ES-I3 (cell line): Measurements from ENCODE around the gene PDILT.

Experiments
- H3K36me3 ChIP-seq: 2 replicates; pipeline ENCODE4 v1.6.1; 2013; ENCODE audit warnings: mild to moderate bottlenecking, low read length, control low read depth, moderate library complexity; ENCODE audit not compliant: insufficient read depth
- H3K4me1 ChIP-seq: 2 replicates; pipeline ENCODE4 v1.6.1; 2013; ENCODE audit warnings: mild to moderate bottlenecking, control low read depth, low read length; ENCODE audit not compliant: insufficient read depth
- H3K9ac ChIP-seq: 2 replicates; pipeline ENCODE4 v1.6.1; 2013; ENCODE audit warnings: low read depth, mild to moderate bottlenecking, low read length, moderate library complexity
- H3K9me3 ChIP-seq: 2 replicates; pipeline ENCODE4 v1.6.1; 2013; ENCODE audit warnings: mild to moderate bottlenecking, low read length, moderate library complexity; ENCODE audit not compliant: control insufficient read depth, insufficient read depth

Gene PDILT

DNA sequence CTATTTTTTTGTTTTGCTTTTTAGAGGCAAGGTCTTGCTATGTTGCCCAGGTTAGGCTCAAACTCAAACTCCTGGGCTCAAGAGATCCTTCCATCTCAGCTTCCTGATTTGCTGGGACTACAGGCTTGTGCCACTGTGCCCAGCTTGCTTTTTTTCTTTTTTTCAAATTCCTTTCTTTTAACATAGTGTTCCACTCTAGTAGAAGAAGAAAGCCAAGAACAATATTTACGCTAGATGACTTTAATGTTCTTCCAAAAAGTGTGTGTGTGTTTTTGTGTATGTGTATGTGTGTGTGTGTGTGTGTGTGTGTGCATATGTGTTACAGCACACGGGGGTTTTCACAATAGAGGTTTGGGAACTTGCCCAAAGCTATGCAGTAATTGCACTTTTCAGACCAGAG, 41.3 kb downstream of the PDILT start:
- Histone ChIP-seq H3K4me1 (no peaks in the 10 kb centered on the region), H3K9me3 (no peaks in the 10 kb centered on the region), H3K9ac (no peak overlapping the region), H3K36me3 (no peaks in the 10 kb centered on the region)

DNA sequence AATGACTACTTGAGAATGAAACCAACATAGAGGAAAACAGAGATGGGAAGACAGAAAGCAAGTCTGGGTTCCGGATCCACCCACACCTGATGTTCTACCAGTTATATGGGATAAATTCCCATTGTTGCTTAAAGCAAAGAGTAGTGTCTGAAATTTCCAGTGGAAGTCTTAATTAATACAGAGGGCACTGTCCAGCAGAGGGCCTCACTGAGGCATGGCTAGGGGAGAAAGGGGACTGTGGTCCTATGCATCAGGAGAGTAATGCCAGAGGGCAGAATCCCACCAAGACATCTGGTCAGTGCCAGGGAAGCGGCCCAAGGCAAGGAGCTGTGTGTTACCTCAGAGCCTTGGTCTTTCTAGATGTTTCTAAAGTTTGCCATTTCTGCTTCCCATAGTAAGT, 44.5 kb downstream of the PDILT start:
- H3K9ac ChIP-seq: no peak overlapping the region
- H3K9me3 ChIP-seq: no peaks in the 10 kb centered on the region
- no peaks in the 10 kb centered on the region for H3K4me1 ChIP-seq
- no peaks in the 10 kb centered on the region for H3K36me3 ChIP-seq

GRCh38 chr16:20355114-20355782, 49.3 kb downstream of the PDILT start:
- Histone ChIP-seq H3K36me3 (no peaks in the 10 kb centered on the region), H3K9ac (no peak overlapping the region), H3K9me3 (no peaks in the 10 kb centered on the region), H3K4me1 (no peaks in the 10 kb centered on the region; the same call in 1 of the 2 replicates)

GRCh38 chr16:20353379-20353778, 51.2 kb downstream of the PDILT start:
- no peaks in the 10 kb centered on the region for H3K36me3 ChIP-seq
- no peaks in the 10 kb centered on the region; the same call in 1 of the 2 replicates for H3K4me1 ChIP-seq
- H3K9ac ChIP-seq: no peak overlapping the region
- no peaks in the 10 kb centered on the region for H3K9me3 ChIP-seq

- H3K9ac ChIP-seq: no peak within 1 kb of the TSS
- no peaks in the 10 kb centered on the region for H3K36me3 ChIP-seq
- no peaks in the 10 kb centered on the region for H3K9me3 ChIP-seq
- no peaks in the 10 kb centered on the region; the same call in 1 of the 2 replicates for H3K4me1 ChIP-seq
Observed at GRCh38 chr16:20352615-20353014, 51.9 kb downstream of the PDILT start, which contains the start of gene UMOD. Gene UMOD, minus strand, starts transcription at chr16:20352715. Its CDS starts 1,978 bp downstream, at chr16:20350737.

- Histone ChIP-seq H3K36me3 (no peaks in the 10 kb centered on the region), H3K9me3 (no peaks in the 10 kb centered on the region), H3K4me1 (no peaks in the 10 kb centered on the region; the same call in 1 of the 2 replicates), H3K9ac (no peak overlapping the region)
Observed at GRCh38 chr16:20349615-20350014, 54.9 kb downstream of the PDILT start.

- H3K36me3 ChIP-seq: no peaks in the 10 kb centered on the region
- H3K4me1 ChIP-seq: no peaks in the 10 kb centered on the region; the same call in 1 of the 2 replicates
- no peaks in the 10 kb centered on the region for H3K9me3 ChIP-seq
- no peak overlapping the region for H3K9ac ChIP-seq
Observed at GRCh38 chr16:20348365-20349185, 56.0 kb downstream of the PDILT start.

DNA sequence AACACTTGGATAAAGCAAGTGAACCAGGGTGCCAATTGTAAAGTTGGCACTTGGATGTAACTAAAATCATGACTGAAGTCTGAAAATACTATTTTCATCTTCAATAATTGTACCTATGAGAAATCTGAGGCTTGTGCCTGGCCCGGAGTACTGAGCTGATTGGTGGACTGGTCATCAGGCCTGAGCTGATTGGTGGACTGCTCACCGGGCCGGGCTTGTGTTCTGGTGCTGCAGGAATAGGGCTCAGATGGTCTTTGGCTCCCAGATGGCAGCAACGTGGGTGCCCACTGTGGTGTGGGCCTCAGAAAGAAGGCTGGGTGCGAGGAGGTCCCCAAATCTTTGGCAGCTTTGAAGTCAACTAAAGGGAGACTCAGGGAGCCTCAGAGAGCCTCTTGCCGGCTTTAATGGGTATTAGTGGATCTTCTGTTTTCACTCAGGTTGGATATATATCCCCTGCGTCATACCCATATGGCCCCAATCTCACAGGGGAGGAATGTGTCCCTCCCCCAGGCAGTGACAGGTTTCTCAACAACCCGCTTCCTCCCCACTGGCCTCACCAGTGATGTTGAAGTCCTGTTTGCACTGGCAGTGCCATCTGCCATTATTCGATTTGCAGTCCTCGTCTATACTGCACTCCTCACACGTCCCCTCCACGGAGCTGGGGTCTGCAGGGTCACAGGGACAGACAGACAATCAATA, 56.7 kb downstream of the PDILT start:
- no peak overlapping the region for H3K9ac ChIP-seq
- no peaks in the 10 kb centered on the region for H3K9me3 ChIP-seq

GRCh38 chr16:20344611-20345010, 59.9 kb downstream of the PDILT start:
- H3K36me3 ChIP-seq: no peaks in the 10 kb centered on the region
- no peaks in the 10 kb centered on the region for H3K4me1 ChIP-seq

More for the DNA sequence above, 56.7 kb downstream of the PDILT start:
- no peaks in the 10 kb centered on the region for H3K4me1 ChIP-seq
- H3K36me3 ChIP-seq: no peaks in the 10 kb centered on the region

DNA sequence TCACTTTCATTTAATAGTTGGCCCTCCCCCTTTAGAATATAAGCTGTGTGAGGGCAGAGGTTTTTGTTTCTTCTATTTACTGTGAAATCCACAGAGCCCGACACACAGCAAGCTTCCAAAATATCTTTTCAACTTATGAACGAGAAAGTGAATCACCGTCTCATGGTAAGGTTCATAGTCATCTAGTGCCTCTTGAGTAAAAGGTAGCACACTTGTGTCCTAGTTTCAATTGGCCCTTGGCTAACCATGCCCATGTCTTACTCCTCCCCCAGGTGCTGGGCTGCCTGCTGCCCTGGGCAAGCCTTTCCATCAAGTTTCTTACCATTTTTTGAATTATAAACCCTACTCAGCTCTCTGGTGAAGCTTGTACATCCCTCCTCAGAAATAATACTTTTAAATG, 64.8 kb downstream of the PDILT start:
- no peaks in the 10 kb centered on the region for H3K4me1 ChIP-seq
- H3K9me3 ChIP-seq: no peaks in the 10 kb centered on the region
- H3K9ac ChIP-seq: no peak overlapping the region
- H3K36me3 ChIP-seq: no peaks in the 10 kb centered on the region

More at GRCh38 chr16:20344611-20345010, 59.9 kb downstream of the PDILT start:
- Histone ChIP-seq H3K9me3 (no peaks in the 10 kb centered on the region), H3K9ac (no peak overlapping the region)

DNA sequence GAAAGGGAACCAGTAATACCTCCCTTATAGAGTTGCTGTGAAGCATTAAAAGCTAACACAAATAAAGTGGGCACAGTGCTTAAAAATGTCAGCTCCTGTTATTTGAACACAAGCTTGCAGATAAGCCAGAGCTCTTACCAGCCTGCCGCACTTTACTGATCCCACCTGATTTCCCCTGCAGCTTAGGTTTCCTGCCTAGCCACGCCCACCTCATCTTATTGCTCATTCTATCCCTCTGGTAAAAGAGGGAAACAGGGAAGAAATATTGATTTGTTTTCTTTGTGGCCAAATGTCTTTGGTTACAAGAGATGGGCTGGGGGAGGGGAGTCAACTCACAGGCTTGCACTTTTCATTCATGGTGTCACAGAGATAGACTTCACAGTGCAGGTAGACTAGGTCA, 67.6 kb downstream of the PDILT start:
- H3K9ac ChIP-seq: no peak overlapping the region
- H3K36me3 ChIP-seq: no peaks in the 10 kb centered on the region
- H3K9me3 ChIP-seq: no peaks in the 10 kb centered on the region
- H3K4me1 ChIP-seq: no peaks in the 10 kb centered on the region

- no peaks in the 10 kb centered on the region for H3K9me3 ChIP-seq
- no peaks in the 10 kb centered on the region for H3K36me3 ChIP-seq
- H3K4me1 ChIP-seq: no peaks in the 10 kb centered on the region
- H3K9ac ChIP-seq: no peak overlapping the region
Observed at GRCh38 chr16:20334396-20334795, 70.1 kb downstream of the PDILT start.

- Histone ChIP-seq H3K9me3 (no peaks in the 10 kb centered on the region), H3K9ac (no peak overlapping the region), H3K36me3 (no peaks in the 10 kb centered on the region), H3K4me1 (no peaks in the 10 kb centered on the region)
Observed at GRCh38 chr16:20333120-20333519, 71.4 kb downstream of the PDILT start.

DNA sequence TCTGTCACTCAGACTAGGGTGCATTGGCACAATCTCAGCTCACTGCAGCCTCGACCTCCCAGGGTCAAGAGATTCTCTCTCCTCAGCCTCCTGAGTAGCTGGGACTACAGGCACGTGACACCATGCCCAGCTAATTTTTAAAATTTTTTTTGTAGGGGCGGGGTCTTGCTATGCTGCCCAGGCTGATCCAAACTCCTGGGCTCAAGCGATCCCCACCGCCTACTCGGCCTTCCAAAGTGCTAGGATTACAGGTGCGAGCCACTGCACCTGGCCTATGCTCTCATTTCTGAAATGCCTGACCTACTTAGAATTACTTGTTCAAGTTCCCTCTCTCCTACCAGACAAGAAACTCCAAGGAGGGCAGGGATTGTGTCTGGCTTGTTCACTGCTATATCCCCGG, 72.1 kb downstream of the PDILT start:
- Histone ChIP-seq H3K9ac (no peak overlapping the region), H3K36me3 (no peaks in the 10 kb centered on the region), H3K4me1 (no peaks in the 10 kb centered on the region), H3K9me3 (no peaks in the 10 kb centered on the region)
